Mucosa of descending colon (tissue), 3 donors: Measurements from ENCODE around the gene GABRA5. TPM values are rescaled to one million over a fixed set of nuclear protein-coding genes. Genes with fewer than 3 reads are reported as not detected.

Source experiments
- ATAC-seq: fragments of 200-7000 bp; cut with Tn5 transposase; one replicate; pipeline ENCODE4 v1.9.1; 2020; ENCODE audit warnings: mild to moderate bottlenecking, moderate library complexity
- DNase-seq, 3 donors: peaks; one replicate each; pipeline ENCODE4 v3.0.0-alpha.2; 2020
- H3K36me3 ChIP-seq: fragments of 200-600 bp; one replicate; pipeline ENCODE4 v1.8.0; 2021; ENCODE audit warnings: low read depth, mild to moderate bottlenecking
- H3K4me1 ChIP-seq: fragments of 200-600 bp; one replicate; pipeline ENCODE4 v1.8.0; 2021; ENCODE audit warnings: low read depth, mild to moderate bottlenecking
- H3K4me3 ChIP-seq: fragments of 200-600 bp; one replicate; pipeline ENCODE4 v1.8.0; 2021; ENCODE audit warnings: mild to moderate bottlenecking
- H3K9me3 ChIP-seq: fragments of 200-600 bp; one replicate; pipeline ENCODE4 v1.8.0; 2021; ENCODE audit warnings: mild to moderate bottlenecking
- intact Hi-C, 2 donors: fragments of 100-400 bp; cut with DNase I in 1 of 2; cut with micrococcal nuclease in 1 of 2; formaldehyde crosslinking; loops; one replicate each; pipeline versions ENCODE4 v1.11.0 to v1.11.1; 2022; cut with DNase I, micrococcal nuclease
- total RNA-seq, 3 donors: library from RNA; stranded (reverse); fragmentation: NEBNext Ultra II Directional in 2 of 3; extraction: Animal tissue kit (Norgen Biotek cat#: 25700) in 2 of 3; gene quantifications; one replicate each; pipeline versions ENCODE4 v1.2.1 to v1.2.4, GENCODE V29; 2021 to 2023
- TF ChIP-seq, protein P1 (sequence below): fragments of 200-600 bp; IDR thresholded peaks from one replicate; pipeline ENCODE4 v1.8.0; 2022; ENCODE audit warnings: antibody characterized with exemption, mild to moderate bottlenecking
- donor health status: DM: no; HTN: no; CAD: no; lungs with moderate emphysema.
- donor health status: DM: no; HTN: no; CAD: no.
- donor health status: DM: no; HTN: yes; CAD: no.

Gene GABRA5
- total RNA-seq, 3 donors from 2014 or later, result not detected

DNA sequence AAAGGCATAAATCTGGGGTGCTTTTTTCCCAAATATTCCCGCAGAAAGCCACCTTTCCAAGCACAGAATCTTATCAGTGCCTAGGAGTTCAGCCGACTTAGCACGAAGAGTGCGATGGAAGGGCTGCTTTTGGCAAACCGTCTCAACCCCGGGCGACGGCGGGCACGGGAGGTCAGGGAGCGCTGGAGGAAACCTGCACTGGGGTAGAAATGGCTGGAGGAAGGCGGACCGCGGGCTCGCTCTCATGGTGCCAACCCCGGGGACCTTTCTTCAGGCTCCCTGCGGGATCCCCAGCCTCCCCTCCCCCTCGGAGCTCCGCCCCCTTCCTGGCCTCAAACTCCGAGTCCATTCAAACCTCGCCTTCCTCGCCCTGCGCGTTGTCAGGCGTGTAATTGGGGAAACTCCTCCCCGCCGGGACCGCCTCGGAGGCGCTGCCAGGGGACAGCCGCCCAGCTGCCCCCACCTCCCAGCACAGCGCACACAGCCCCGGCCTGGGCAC is 103.9 kb downstream of the GABRA5 start, which contains the start of gene GABRG3:
GABRG3 (plus strand) TSS at position 470 of the 499 bp plus-strand sequence.
- H3K9me3 ChIP-seq, result peaks cover 34% of the 10 kb centered on the region
- ATAC-seq, result no peak
- TF ChIP-seq, protein P1, sequence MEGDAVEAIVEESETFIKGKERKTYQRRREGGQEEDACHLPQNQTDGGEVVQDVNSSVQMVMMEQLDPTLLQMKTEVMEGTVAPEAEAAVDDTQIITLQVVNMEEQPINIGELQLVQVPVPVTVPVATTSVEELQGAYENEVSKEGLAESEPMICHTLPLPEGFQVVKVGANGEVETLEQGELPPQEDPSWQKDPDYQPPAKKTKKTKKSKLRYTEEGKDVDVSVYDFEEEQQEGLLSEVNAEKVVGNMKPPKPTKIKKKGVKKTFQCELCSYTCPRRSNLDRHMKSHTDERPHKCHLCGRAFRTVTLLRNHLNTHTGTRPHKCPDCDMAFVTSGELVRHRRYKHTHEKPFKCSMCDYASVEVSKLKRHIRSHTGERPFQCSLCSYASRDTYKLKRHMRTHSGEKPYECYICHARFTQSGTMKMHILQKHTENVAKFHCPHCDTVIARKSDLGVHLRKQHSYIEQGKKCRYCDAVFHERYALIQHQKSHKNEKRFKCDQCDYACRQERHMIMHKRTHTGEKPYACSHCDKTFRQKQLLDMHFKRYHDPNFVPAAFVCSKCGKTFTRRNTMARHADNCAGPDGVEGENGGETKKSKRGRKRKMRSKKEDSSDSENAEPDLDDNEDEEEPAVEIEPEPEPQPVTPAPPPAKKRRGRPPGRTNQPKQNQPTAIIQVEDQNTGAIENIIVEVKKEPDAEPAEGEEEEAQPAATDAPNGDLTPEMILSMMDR, result no peak
- no peak for DNase-seq
- H3K4me3 ChIP-seq, result no peak within 1 kb of the TSS
- no peaks in the 10 kb centered on the region for H3K4me1 ChIP-seq
- intact Hi-C loops, result no loop called here
- no peaks in the 10 kb centered on the region for H3K36me3 ChIP-seq

DNA sequence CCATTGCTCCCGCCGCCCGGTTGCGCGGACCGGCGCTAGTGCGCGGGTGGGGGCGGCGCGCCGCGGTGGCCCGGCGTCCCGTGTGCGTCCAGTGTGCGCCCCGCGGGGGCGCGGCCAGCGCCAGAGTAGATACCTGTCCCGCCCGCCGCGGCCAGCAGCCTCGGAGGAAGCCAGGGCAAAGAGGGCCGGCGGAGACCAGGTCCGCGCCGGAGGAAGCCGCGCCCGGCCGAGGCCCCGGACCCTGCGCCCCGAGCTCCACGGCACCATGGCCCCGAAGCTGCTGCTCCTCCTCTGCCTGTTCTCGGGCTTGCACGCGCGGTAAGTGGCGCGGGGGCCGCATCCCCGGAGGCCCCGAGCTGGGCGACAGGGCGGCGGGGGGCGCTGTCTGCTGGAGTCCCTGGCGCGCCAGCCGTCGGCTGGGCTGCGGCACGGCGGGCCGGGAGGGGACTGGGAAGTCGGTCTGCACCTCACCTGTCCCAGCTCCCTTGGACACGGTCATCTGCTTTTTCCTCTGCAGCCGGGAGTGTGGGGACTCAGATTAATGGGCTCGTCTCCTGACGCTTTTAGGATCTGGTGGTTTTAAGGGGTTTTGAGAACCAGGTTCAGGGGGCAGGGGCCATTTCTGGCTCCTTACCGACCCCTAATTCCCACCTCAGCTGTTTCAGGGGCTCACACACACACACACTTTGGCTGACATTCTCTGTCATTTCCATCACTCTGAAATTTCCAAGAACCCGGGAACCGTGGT is 104.6 kb downstream of the GABRA5 start:
- no peak for ATAC-seq
- H3K9me3 ChIP-seq, result peaks cover 32% of the 10 kb centered on the region
- TF ChIP-seq, protein P1, result no peak
- intact Hi-C loops, result no loop called here
- no peaks in the 10 kb centered on the region for H3K4me1 ChIP-seq
- DNase-seq, result no peak
- H3K36me3 ChIP-seq, result no peaks in the 10 kb centered on the region
- no peak overlapping the region for H3K4me3 ChIP-seq

DNA sequence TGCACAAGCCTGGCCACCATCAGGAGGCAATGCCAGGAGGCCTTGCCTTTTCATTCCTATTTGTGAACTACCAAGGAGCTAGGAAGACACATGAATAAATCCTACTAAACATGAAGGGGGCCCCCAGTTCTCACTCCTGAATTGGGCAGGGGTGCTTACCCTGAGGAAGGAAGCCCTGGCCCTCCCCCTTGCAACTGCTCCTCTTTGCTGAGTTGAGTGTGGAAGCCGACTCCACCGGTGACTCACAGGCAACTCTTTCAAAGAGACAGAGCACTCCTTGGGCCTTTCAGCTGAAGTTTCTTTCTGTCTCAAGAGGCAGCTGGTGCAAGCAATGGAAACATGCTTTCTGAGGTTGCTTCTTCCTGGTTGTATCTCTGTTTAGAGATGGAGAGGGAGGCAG is 105.8 kb downstream of the GABRA5 start:
- Histone ChIP-seq H3K9me3 (peaks cover 21% of the 10 kb centered on the region), H3K36me3 (no peaks in the 10 kb centered on the region), H3K4me1 (no peaks in the 10 kb centered on the region), H3K4me3 (no peak overlapping the region)
- TF ChIP-seq, protein P1, result no peak
- no peak for DNase-seq
- ATAC-seq, result no peak
- intact Hi-C loops, result no loop called here

DNA sequence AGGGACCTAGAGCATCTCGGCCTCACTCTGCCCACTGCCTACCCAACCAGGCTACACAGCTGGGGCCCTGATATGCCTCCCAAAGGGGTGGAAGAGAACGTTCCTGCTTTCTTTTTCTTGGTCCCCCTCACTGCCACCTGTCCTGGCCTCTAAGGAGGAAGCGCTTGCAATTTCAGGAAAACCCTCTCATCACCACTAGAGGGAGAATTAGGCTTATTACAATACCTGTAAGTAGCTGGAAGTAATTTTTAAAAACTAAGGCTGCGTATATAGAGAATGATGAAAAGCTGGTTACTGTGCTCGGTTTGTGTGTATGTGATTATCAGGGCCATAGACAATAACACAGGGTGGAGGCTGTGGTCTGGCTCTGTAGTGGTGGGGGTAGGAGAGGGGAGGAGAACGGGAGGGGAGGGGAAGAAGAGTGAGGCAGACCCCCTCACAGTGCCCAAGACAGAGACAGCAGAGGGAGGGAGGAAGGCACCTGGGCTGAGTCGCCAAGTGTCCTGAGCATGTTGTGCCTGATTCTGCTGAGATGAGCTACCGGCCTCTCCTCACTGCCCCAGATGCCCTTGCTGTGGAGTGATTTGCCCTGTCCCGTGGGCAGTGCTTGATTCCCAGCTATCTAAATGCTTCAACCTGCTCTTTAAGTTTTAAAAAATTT is 107.4 kb downstream of the GABRA5 start:
- H3K36me3 ChIP-seq, result no peaks in the 10 kb centered on the region
- peaks cover 14% of the 10 kb centered on the region for H3K9me3 ChIP-seq
- H3K4me1 ChIP-seq, result no peaks in the 10 kb centered on the region
- intact Hi-C loops, result no loop called here
- H3K4me3 ChIP-seq, result no peak overlapping the region
- ATAC-seq (no peak), DNase-seq (no peak)
- TF ChIP-seq, protein P1, result no peak

DNA sequence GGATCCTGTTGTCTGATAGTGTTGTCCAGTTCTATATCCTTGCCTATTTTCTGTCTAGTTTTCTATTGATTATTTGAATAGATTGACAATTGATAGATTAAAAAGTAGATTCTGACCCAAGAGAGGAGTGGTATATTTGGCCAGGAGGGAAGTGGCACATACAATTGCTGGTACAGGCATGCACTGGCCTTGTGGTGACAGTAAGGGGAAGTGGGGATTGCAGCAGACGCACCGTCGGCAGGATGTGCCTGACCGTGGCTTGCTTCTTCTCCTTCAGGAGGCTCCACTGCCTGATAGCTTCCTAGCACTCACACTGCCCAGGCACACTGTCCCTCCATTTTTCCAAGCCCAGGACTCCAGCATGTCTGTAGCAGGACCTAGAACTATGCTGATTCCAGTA is 114.6 kb downstream of the GABRA5 start:
- no peaks in the 10 kb centered on the region for H3K4me1 ChIP-seq
- TF ChIP-seq, protein P1, result no peak
- no peaks in the 10 kb centered on the region for H3K36me3 ChIP-seq
- H3K9me3 ChIP-seq, result peaks cover 37% of the 10 kb centered on the region
- no peak for DNase-seq
- intact Hi-C loops, result no loop called here
- no peak for ATAC-seq
- no peak overlapping the region for H3K4me3 ChIP-seq
